Kidney (tissue), 14 donors: ENCODE measurements around the gene HOXB7. TPM values are rescaled to one million over a fixed set of nuclear protein-coding genes. Genes with fewer than 3 reads are reported as not detected.

ENCODE experiments used
- DNase-seq, 5 donors: peaks; one replicate each; pipeline ENCODE4 v3.0.0-alpha.2; 2013 to 2020
- FAIRE-seq: peaks from 2 replicates; lab custom pipeline; 2012; peaks lifted over from hg19 to GRCh38; lab: Jason Lieb, UNC
- H3K27ac ChIP-seq, 2 donors: one replicate each; pipeline ENCODE4 v1.7.0; 2013; ENCODE audit warnings: low read depth in 2 of 2, low read length in 2 of 2, inconsistent platforms in 1 of 2
- H3K27me3 ChIP-seq: one replicate; pipeline ENCODE4 v1.7.1; 2013; ENCODE audit warnings: low read length, inconsistent platforms; ENCODE audit not compliant: control insufficient read depth, insufficient read depth
- H3K36me3 ChIP-seq, 3 donors: one replicate each; pipeline versions ENCODE4 v1.7.0 to v1.7.1; 2013; ENCODE audit warnings: low read length in 3 of 3, control low read depth in 1 of 3, inconsistent platforms in 1 of 3; ENCODE audit not compliant: insufficient read depth in 3 of 3, control insufficient read depth in 2 of 3
- H3K4me1 ChIP-seq, 3 donors: one replicate each; pipeline versions ENCODE4 v1.7.0 to v1.7.1; 2013; ENCODE audit warnings: low read length in 3 of 3, inconsistent platforms in 1 of 3, low read depth in 1 of 3; ENCODE audit not compliant: control insufficient read depth in 2 of 3, insufficient read depth in 2 of 3
- H3K4me3 ChIP-seq, 3 donors: one replicate each; pipeline versions ENCODE4 v1.7.0 to v1.8.1; 2013; ENCODE audit warnings: low read length in 3 of 3, control low read depth in 1 of 3, inconsistent platforms in 1 of 3
- H3K9ac ChIP-seq, 3 donors: one replicate each; pipeline versions ENCODE4 v1.7.0 to v1.7.1; 2013; ENCODE audit warnings: low read length in 3 of 3, control low read depth in 1 of 3, inconsistent platforms in 1 of 3
- H3K9me3 ChIP-seq, 3 donors: one replicate each; pipeline versions ENCODE4 v1.7.0 to v1.7.1; 2013; ENCODE audit warnings: low read length in 3 of 3, control low read depth in 1 of 3, inconsistent platforms in 1 of 3; ENCODE audit not compliant: control insufficient read depth in 2 of 3, insufficient read depth in 1 of 3
- CTCF ChIP-seq: IDR thresholded peaks from 3 replicates; pipeline ENCODE4 v1.5.1; 2012; ENCODE audit warnings: mild to moderate bottlenecking, moderate library complexity, borderline replicate concordance; ENCODE audit not compliant: insufficient read depth; ENCODE audit errors: extremely low read depth
- intact Hi-C: fragments of 100-400 bp; cut with DNase I; formaldehyde crosslinking; loops from one replicate; pipeline ENCODE4 v1.11.1; 2022
- polyA plus RNA-seq: library from polyadenylated mRNA; stranded (reverse); fragments of 350-450 nt; fragmentation: Illumina TruSeq; extraction: RNeasy Lipid Tissue Mini Kit (QIAGEN cat#74804); gene quantifications from one replicate; pipeline ENCODE4 v1.2.3, GENCODE V29; 2014; ENCODE audit warnings: low read depth, low replicate concordance; ENCODE audit not compliant: insufficient read depth
- total RNA-seq: library from RNA; stranded (reverse); fragmentation: NEBNext Ultra II Directional; extraction: Animal tissue kit (Norgen Biotek cat#: 25700); gene quantifications from one replicate; pipeline ENCODE4 v1.2.1, GENCODE V29; 2021
- donor health status: control.
- donor health status: control.
- donor health status: control.
- donor health status: control.
- donor health status: control.
- donor health status: DM: yes; HTN: yes; CAD: no.
- donor health status: Normal renal cell carcinoma (clear cell type).

The HOXB7 gene
- total and polyA plus RNA-seq, 2 donors from 2014 or later, result 45.4 to 49.6 TPM

DNA sequence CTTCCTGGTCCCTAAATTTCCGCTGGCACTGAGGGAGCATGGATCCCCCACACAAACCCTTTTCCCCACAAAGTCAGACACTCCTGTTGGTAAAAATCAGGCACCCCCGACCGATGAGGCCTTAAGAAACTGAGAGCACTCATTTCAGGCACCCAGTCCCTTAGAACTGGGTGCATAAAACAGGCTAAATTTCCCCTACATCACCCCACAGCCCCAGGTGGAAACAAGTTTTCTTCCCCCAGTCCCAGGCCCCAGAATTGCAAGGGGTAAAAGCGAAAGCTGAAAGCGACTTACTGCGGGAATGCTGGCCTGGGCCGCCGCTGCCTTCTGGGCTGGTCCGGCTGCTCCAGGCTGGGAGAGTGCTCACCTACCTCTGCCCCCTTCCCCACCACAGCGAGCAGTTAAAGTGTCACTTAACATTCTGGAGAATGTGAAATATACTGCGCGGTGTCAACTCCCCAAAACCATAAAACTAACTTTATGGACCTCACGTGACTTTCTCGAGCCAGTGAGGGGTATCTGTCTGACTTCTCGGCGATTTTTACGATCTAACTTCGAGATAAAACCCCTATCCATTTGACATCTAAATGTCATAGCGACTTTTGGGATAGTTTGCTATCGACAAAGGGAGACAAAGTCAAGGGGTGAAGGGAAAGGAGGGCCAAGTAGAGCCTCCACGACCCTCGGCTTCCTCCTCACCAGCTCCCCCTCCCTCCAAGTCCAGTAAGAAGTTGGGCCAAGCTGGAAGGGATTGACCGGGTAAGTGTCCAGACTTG is 20.8 kb downstream of the HOXB7 start, which contains the start of gene HOXB3:
Gene HOXB3 (minus strand): TSS at position 411 of the 776 bp plus-strand sequence. CDS start 37,767 bp downstream, outside the sequence.
- H3K4me1 ChIP-seq, result peaks cover 3 to 18% (median 7%) of the 10 kb centered on the region in 3 donors
- peak within 1 kb of the TSS; percentile 86 to 95 (median 91) for H3K9ac ChIP-seq
- TF ChIP-seq CTCF, result no peak
- no peaks in the 10 kb centered on the region for H3K9me3 ChIP-seq
- FAIRE-seq (no peak), DNase-seq (peak; percentile 85 to 98 (median 94))
- peak within 1 kb of the TSS; percentile 93 to 98 for H3K27ac ChIP-seq
- H3K4me3 ChIP-seq, result peak within 1 kb of the TSS; percentile 69 to 93 (median 87)
- intact Hi-C loops, result loop anchor here (10.0 kb wide), 1 partner anchor 255 kb away; no protein-coding TSS in a partner anchor
- H3K36me3 ChIP-seq, result peaks cover 0 to 3% (median 1%) of the 10 kb centered on the region in 3 donors
- H3K27me3 ChIP-seq, result no peaks in the 10 kb centered on the region

- H3K27me3 ChIP-seq, result no peaks in the 10 kb centered on the region
- H3K4me3 ChIP-seq, result peak overlapping the region; percentile 69 to 93 (median 87)
- H3K9ac ChIP-seq, result peak overlapping the region; percentile 86 to 95 (median 91)
- H3K9me3 ChIP-seq, result no peaks in the 10 kb centered on the region
- DNase-seq (no peak), FAIRE-seq (no peak)
- TF ChIP-seq CTCF, result no peak
- peaks cover 3 to 18% (median 7%) of the 10 kb centered on the region in 3 donors for H3K4me1 ChIP-seq
- H3K27ac ChIP-seq, result peak overlapping the region; percentile 93 to 98
- intact Hi-C loops, result no loop called here
- peaks cover 0 to 3% (median 0%) of the 10 kb centered on the region in 3 donors for H3K36me3 ChIP-seq
These were observed 21.6 kb downstream of the HOXB7 start for GRCh38 chr17:48589060-48589830.

DNA sequence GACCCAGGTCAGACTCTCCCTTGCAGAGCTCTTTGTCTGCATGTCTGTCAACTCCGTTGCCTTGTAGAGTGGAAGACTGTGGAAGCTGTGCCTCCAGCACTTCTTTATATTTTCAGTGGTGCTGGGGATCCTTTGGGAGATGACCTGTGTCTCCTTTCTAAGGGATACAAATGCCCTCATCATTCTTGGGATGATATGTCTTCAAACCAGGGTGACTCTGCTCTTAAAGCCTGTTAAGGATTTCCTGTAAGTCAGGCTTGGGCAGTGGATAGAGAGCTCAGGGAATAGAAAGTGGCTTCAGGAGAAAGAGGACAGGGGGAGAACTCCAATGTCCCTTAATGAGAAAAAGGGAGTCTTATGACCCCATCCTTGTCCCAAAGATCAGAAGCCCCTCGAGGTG is 22.3 kb downstream of the HOXB7 start:
- peaks cover 0 to 3% (median 0%) of the 10 kb centered on the region in 3 donors for H3K36me3 ChIP-seq
- no peaks in the 10 kb centered on the region for H3K9me3 ChIP-seq
- H3K27me3 ChIP-seq, result no peaks in the 10 kb centered on the region
- H3K9ac ChIP-seq, result peak overlapping the region; percentile 86 to 95 (median 91)
- peak overlapping the region; percentile 69 to 93 (median 87) for H3K4me3 ChIP-seq
- DNase-seq (no peak), FAIRE-seq (no peak)
- no peak for TF ChIP-seq CTCF
- H3K27ac ChIP-seq, result peak overlapping the region; percentile 93 to 98
- intact Hi-C loops, result no loop called here
- peaks cover 7 to 24% (median 10%) of the 10 kb centered on the region in 3 donors for H3K4me1 ChIP-seq
